C1 segment of cervical spinal cord (tissue), 14 donors: ENCODE measurements around the gene SH3TC2.
"Not testable (repeated sequence)": the region's sequence is repeated elsewhere in the genome, so short reads cannot be mapped to it uniquely, and the experiment has no call there.

Experiments
- DNase-seq, 14 donors: peaks; one replicate each; lab custom pipeline; 2025; lab: John Stamatoyannopoulos, UW

The SH3TC2 gene

GRCh38 chr5:149063017-149063687, at the start of gene SH3TC2:
SH3TC2 (minus strand) TSS chr5:149063062; CDS start chr5:149063022, 40 bp downstream.
- peak in 13 of 14 donors; percentile 12 to 94 (median 80) for DNase-seq

- DNase-seq: no peak
These were observed 47.5 kb upstream of the SH3TC2 start for GRCh38 chr5:149110406-149110805.

- no peak for DNase-seq
These were observed 45.9 kb upstream of the SH3TC2 start for GRCh38 chr5:149108651-149109280.

GRCh38 chr5:149100331-149100730, 37.5 kb upstream of the SH3TC2 start:
- no peak for DNase-seq

- no peak for DNase-seq
These were observed 37.1 kb upstream of the SH3TC2 start for GRCh38 chr5:149099920-149100319.

GRCh38 chr5:149094996-149095395, 32.1 kb upstream of the SH3TC2 start:
- no peak for DNase-seq

- no peak for DNase-seq
These were observed 30.8 kb upstream of the SH3TC2 start for GRCh38 chr5:149093625-149094024.

- no peak for DNase-seq
These were observed 26.9 kb upstream of the SH3TC2 start for GRCh38 chr5:149089796-149090195.

GRCh38 chr5:149088686-149089085, 25.8 kb upstream of the SH3TC2 start:
- DNase-seq: no peak

- no peak for DNase-seq
These were observed 21.0 kb upstream of the SH3TC2 start for GRCh38 chr5:149083846-149084245.

- no peak for DNase-seq
These were observed 19.4 kb upstream of the SH3TC2 start for GRCh38 chr5:149082271-149082670.

- no peak for DNase-seq
These were observed 17.4 kb upstream of the SH3TC2 start for GRCh38 chr5:149080294-149080693.

GRCh38 chr5:149079883-149080282, 17.0 kb upstream of the SH3TC2 start:
- no peak for DNase-seq

GRCh38 chr5:149074071-149074470, 11.2 kb upstream of the SH3TC2 start:
- not testable (repeated sequence) for DNase-seq

- DNase-seq: no peak
These were observed 10.4 kb upstream of the SH3TC2 start for GRCh38 chr5:149073213-149073612.

- no peak for DNase-seq
These were observed 9.9 kb upstream of the SH3TC2 start for GRCh38 chr5:149072791-149073190.

- DNase-seq: no peak
These were observed 9.5 kb upstream of the SH3TC2 start for GRCh38 chr5:149072376-149072775.

- DNase-seq: no peak
These were observed 8.9 kb upstream of the SH3TC2 start for GRCh38 chr5:149071756-149072155.

GRCh38 chr5:149071216-149071615, 8.4 kb upstream of the SH3TC2 start:
- no peak for DNase-seq

- DNase-seq: no peak
These were observed 6.8 kb upstream of the SH3TC2 start for GRCh38 chr5:149069711-149070110.

- DNase-seq: no peak
These were observed 1.1 kb upstream of the SH3TC2 start for GRCh38 chr5:149063896-149064478.

GRCh38 chr5:149062371-149063016, 368 bp downstream of the SH3TC2 start:
- peak in 2 of 14 donors; percentile 36 to 55 for DNase-seq
